GM18951 (cell line): ENCODE data around the gene MLLT10.

Experiments used
- POLR2A ChIP-seq: IDR thresholded peaks from 4 replicates; pipeline ENCODE4 v1.6.1; 2011; ENCODE audit warnings: mild to moderate bottlenecking; ENCODE audit not compliant: insufficient read length, insufficient read depth; ENCODE audit errors: extremely low read depth
- in situ Hi-C: fragments of 300-500 bp; cut with MboI; formaldehyde crosslinking; loops from one replicate; pipeline ENCODE4 v1.12.0; 2022; ENCODE audit warnings: low sequenced_read_pairs, mixed read lengths, inconsistent platforms; ENCODE audit not compliant: unreplicated experiment

Gene MLLT10

DNA sequence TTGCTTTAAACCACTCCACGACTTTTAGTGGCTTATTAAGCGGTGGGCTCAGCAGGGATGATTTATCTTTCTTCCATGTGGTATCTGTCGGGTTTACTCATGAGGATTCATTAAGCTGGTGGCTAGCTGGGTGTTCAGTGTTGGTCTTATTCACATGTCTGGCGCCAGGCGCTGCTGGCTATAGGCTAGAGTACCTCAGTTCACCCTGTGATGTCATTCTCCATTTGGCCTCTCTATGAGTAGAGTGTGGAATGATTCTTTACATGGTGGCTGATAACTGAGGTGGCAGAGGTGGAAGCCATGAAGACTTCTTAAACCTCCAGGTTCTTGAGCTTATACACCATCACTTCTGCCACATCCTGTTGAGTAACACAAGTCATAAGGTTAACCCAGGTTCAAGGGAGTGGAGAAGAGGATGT is 115.4 kb downstream of the MLLT10 start:
- no peak for TF ChIP-seq POLR2A
- in situ Hi-C loops: no loop called here

GRCh38 chr10:21650353-21650752 is 116.3 kb downstream of the MLLT10 start:
- no peak for TF ChIP-seq POLR2A
- in situ Hi-C loops: no loop called here

- in situ Hi-C loops: no loop called here
- no peak for TF ChIP-seq POLR2A
These were observed 121.2 kb downstream of the MLLT10 start for GRCh38 chr10:21655236-21655635.

DNA sequence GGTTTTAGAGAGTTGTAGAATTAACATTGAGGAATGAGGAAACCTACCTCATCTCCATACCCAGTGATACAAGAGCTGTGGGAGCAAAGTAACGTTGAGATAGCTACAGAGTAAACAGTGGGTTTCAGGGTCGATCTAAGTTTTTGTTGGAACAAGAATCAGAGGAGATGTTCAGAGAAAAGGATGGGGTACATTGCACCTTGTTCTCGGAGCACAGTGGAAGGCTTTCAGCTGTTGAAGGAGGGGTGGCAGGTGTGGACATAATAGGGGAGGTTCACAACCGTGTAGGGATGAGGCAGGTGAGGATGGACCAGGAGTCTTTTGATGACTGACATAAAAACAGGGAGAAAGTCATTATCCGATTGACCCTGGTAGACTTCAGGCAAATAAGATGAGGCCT is 121.7 kb downstream of the MLLT10 start:
- in situ Hi-C loops: no loop called here
- no peak for TF ChIP-seq POLR2A

DNA sequence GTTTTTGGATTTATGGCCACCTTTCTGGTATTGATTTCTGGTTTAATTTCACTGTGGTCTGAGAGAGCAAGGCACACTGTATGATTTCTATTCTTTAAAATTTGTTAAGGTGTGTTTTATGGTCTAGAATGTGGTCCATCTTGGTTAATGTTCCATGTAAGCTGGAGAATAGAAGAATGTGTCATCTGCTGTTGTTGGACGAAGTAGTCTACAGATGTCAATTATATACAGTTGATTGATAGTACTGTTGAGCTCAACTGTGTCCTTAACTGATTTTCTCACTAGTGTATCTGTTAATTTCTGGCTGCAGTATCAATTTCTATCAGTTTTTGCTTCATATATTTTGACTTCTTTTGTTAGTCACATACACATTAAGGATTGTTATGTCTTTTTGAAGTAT is 127.1 kb downstream of the MLLT10 start:
- in situ Hi-C loops: no loop called here
- TF ChIP-seq POLR2A: no peak

- TF ChIP-seq POLR2A: no peak
- in situ Hi-C loops: no loop called here
These were observed 127.9 kb downstream of the MLLT10 start for GRCh38 chr10:21661935-21662334.

DNA sequence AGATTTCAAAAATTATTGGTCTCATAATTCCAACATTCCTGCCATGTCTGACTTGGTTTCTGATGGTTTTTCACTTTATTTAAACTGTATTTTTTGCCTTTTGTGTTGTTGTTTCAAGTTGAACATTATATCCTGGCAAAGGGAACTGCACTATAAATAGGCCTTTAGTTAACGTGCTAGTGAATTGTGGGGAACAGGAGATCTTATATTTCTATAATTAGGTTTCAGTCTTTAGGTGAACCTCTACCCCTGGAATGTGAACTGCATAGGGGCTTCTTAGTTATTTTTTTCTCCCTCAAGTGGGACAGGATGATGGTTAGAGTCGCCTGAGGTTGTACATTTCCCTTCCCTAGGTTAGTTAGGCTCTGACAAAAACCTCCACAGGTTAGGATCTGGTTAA is 128.6 kb downstream of the MLLT10 start:
- in situ Hi-C loops: no loop called here
- TF ChIP-seq POLR2A: no peak

DNA sequence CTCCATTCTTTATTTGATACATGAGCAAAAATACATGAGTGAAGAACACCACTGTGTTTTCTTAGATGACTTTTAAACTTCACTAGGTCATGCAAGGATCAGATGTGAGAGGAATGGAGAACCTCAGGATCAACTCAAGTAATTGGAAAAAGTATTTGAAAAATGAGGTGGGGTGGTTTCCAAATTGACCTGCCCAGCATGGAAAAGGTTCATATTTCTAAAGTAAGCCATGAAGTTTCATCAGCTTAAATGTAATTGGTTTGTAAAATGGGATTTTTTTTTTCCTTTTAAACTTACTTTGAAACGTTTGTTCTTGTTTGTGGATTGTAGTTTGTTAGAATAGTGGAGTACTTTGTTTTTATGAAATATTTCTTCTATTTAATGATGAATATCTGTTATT is 134.8 kb downstream of the MLLT10 start:
- in situ Hi-C loops: no loop called here

GRCh38 chr10:21670391-21670790 is 136.4 kb downstream of the MLLT10 start:
- in situ Hi-C loops: no loop called here

More for the DNA sequence above, 134.8 kb downstream of the MLLT10 start:
- no peak for TF ChIP-seq POLR2A

GRCh38 chr10:21673668-21674067 is 139.6 kb downstream of the MLLT10 start:
- no peak for TF ChIP-seq POLR2A
- in situ Hi-C loops: no loop called here

More at GRCh38 chr10:21670391-21670790, 136.4 kb downstream of the MLLT10 start:
- TF ChIP-seq POLR2A: no peak

DNA sequence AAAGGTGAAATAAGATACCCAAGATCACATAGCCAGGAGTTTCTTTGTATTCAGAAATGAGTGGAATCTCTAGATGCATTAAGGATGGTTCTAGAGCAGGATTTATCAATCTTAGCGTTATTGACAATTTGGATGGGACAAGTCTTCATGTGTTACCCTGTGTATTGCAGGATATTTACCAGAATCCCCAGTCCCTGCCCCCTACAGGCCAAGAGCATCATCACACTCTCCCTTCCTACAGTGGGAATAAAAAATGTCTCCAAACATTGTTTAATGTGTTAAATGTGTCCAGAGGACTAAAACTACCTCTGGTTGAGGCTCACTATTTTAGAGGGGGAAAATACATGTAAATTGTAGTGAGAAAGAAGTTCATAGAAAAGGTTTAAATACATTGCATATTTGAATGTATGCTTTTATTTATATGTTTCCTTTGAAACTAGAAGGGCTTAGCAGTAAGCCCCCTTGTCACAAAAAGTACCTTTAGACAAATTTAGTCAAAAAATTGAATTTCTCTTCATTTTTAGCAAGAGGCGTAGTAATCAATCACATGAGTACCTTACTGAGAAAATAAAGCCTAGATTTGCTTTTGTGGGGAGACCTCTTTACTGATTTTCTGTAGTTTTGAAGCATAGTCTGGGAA is 141.2 kb downstream of the MLLT10 start:
- in situ Hi-C loops: no loop called here
- no peak for TF ChIP-seq POLR2A

DNA sequence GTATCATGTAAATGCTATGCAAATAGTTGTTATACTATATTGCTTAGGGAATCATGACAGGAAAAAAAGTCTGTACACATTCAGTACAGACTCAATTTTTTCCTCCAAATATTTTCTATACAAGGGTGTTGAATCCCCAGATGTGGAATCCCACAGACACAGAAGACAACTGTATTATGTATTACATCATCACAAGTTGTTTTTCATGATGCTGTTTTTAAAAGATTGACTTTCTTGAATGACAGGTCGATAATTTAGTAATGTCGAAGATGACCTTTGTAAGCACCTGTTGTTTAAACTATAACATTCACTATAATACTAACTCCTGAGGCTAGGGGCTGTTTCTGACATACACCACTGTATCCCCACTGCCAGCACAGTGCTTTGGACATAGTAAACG is 143.5 kb downstream of the MLLT10 start:
- in situ Hi-C loops: no loop called here

DNA sequence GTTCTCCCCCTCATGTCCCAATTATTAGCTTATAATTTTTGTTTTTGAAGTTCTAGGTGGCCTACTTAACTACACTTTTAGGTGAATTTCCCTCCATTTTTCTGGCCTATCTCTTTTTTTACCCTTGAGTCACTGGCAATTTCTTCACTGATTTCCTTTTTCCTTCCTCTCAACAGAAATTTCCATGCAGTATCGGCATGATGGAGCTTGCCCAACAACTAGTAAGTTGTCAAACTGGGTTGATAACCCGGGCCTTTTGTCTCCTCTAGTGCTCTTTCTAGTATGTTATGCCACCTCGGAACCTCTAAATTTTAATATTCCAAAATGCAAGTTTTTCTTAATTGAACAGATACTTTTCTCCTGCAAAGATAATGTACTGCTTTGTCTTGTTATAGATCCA is 147.1 kb downstream of the MLLT10 start:
- TF ChIP-seq POLR2A: no peak
- in situ Hi-C loops: no loop called here

More for the DNA sequence above, 143.5 kb downstream of the MLLT10 start:
- TF ChIP-seq POLR2A: no peak

DNA sequence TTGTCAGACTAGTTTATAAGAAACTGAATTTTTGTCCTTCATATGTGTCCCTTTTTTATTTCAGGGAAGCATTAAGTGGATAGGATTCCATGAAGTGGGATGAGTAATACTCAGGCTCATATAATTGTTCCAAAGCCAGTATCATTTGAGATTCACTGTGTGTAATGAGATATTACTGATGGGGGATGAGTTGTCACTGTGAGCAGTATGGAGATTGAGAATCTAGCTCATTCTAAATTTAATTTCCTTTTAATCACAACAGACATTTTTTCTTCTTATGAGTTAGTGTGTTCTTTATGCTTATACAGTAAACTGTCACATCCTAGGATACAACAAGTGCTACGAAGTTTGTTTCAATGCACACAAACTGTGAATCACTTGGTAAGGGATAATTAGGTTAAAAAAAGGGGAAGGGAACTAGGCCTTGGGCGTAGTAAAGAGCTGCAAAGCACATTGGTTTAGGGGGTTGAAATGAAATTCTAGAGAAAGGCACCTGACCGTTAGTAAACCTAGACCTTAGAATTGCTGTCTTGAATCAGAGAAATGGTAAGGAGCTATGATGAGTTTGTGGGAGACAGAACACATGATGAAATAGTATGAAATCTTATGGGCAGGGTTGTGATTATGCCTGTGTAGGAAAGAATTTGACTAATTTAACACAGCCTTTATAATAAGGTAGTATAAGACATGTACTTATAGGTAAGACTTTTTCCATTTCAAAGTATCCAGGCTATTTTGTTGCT is 153.4 kb downstream of the MLLT10 start:
- no peak for TF ChIP-seq POLR2A
- in situ Hi-C loops: no loop called here

GRCh38 chr10:21688009-21688332 is 153.9 kb downstream of the MLLT10 start:
- TF ChIP-seq POLR2A: no peak
- in situ Hi-C loops: no loop called here

DNA sequence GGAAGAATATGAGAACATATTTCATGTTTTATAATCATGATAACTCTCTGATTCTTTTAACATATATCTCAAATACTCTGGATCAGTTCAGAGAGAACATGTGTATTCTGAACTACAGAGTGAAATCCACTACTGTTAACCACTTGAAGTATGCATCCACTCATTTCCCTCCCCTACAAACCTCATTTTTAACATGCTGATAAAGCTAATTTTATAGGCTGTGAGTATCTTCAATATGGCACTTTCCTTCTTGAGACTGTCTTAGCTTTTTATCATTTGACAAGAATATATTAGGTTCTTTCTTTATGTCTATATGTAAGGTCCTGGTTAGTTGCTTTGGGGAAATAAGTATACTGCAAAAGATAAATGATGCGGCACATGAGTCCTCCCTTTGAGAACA is 154.8 kb downstream of the MLLT10 start:
- no peak for TF ChIP-seq POLR2A
- in situ Hi-C loops: no loop called here
